Liver (tissue), 3 donors: ENCODE measurements around the gene EVA1B.

Experiments
- EGR1 ChIP-seq, 2 donors: IDR thresholded peaks; 2 replicates each; pipeline ENCODE4 v1.6.1; 2016 to 2018; ENCODE audit warnings: antibody characterized with exemption in 2 of 2, low read depth in 2 of 2
- GABPA ChIP-seq, 2 donors: IDR thresholded peaks in 1 of 2; conservative IDR thresholded peaks in 1 of 2; 2 replicates each; pipeline ENCODE4 v1.6.1; 2016; ENCODE audit warnings: antibody characterized with exemption in 2 of 2, mild to moderate bottlenecking in 1 of 2, moderate library complexity in 1 of 2
- JUND ChIP-seq, 2 donors: IDR thresholded peaks; 2 replicates each; pipeline ENCODE4 v1.6.1; 2016; ENCODE audit warnings: antibody characterized with exemption in 2 of 2
- NR2F2 ChIP-seq: IDR thresholded peaks from 2 replicates; pipeline ENCODE4 v1.6.1; 2016; ENCODE audit warnings: antibody characterized with exemption
- SP1 ChIP-seq: IDR thresholded peaks from 2 replicates; pipeline ENCODE4 v1.6.1; 2018; ENCODE audit warnings: antibody characterized with exemption, mild to moderate bottlenecking
- TF ChIP-seq, protein P1 (sequence below): IDR thresholded peaks from 2 replicates; pipeline ENCODE4 v1.6.1; 2016; ENCODE audit warnings: antibody characterized with exemption, mild to moderate bottlenecking
- TF ChIP-seq, protein P2 (sequence below): fragments of 150-350 bp; IDR thresholded peaks from 2 replicates; pipeline ENCODE4 v1.5.1; 2017; ENCODE audit warnings: improper control_type of control experiment, low read depth, low read length; ENCODE audit not compliant: missing input control
- donor health status: healthy.
- donor health status: healthy.

DNA sequence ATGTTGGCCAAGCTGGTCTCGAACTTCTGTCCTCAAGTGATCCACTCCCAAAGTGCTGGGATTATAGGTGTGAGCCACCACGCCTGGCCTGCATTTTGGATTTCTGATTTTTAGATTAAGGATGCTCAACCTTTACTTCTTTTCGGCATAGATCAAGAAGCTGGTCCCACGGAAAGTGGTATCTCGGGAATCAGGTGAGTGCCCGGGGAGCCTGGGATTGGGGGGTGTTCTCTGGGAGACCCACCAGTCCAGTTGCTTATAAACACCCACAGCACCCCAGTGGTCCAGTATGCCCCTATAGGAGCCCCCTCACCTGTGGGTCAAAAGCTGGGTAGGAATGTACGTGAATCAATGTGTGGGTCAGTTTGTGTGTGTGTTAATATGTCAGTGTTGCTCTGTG lies 14.0 kb downstream of the EVA1B start:
- TF ChIP-seq, protein P1, sequence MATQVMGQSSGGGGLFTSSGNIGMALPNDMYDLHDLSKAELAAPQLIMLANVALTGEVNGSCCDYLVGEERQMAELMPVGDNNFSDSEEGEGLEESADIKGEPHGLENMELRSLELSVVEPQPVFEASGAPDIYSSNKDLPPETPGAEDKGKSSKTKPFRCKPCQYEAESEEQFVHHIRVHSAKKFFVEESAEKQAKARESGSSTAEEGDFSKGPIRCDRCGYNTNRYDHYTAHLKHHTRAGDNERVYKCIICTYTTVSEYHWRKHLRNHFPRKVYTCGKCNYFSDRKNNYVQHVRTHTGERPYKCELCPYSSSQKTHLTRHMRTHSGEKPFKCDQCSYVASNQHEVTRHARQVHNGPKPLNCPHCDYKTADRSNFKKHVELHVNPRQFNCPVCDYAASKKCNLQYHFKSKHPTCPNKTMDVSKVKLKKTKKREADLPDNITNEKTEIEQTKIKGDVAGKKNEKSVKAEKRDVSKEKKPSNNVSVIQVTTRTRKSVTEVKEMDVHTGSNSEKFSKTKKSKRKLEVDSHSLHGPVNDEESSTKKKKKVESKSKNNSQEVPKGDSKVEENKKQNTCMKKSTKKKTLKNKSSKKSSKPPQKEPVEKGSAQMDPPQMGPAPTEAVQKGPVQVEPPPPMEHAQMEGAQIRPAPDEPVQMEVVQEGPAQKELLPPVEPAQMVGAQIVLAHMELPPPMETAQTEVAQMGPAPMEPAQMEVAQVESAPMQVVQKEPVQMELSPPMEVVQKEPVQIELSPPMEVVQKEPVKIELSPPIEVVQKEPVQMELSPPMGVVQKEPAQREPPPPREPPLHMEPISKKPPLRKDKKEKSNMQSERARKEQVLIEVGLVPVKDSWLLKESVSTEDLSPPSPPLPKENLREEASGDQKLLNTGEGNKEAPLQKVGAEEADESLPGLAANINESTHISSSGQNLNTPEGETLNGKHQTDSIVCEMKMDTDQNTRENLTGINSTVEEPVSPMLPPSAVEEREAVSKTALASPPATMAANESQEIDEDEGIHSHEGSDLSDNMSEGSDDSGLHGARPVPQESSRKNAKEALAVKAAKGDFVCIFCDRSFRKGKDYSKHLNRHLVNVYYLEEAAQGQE, result no peak
- TF ChIP-seq, protein P2, sequence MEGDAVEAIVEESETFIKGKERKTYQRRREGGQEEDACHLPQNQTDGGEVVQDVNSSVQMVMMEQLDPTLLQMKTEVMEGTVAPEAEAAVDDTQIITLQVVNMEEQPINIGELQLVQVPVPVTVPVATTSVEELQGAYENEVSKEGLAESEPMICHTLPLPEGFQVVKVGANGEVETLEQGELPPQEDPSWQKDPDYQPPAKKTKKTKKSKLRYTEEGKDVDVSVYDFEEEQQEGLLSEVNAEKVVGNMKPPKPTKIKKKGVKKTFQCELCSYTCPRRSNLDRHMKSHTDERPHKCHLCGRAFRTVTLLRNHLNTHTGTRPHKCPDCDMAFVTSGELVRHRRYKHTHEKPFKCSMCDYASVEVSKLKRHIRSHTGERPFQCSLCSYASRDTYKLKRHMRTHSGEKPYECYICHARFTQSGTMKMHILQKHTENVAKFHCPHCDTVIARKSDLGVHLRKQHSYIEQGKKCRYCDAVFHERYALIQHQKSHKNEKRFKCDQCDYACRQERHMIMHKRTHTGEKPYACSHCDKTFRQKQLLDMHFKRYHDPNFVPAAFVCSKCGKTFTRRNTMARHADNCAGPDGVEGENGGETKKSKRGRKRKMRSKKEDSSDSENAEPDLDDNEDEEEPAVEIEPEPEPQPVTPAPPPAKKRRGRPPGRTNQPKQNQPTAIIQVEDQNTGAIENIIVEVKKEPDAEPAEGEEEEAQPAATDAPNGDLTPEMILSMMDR, result no peak
- no peak for TF ChIP-seq NR2F2
- TF ChIP-seq GABPA (IDR thresholded peaks at IDR 0.05 in 1 of 2, conservative IDR thresholded peaks at IDR 0.05 in 1 of 2), result no peak
- TF ChIP-seq EGR1 (IDR thresholded peaks at IDR 0.05; ENCODE audit: low read depth in 2 of 2), result no peak
- no peak for TF ChIP-seq JUND (IDR thresholded peaks at IDR 0.05)
- no peak for TF ChIP-seq SP1
